GM18502 (cell line): ENCODE data around the gene HAUS2.
A peak's percentile ranks its signal among the peaks of the same experiment; 100 is the strongest.
"Not testable (repeated sequence)": the region's sequence is repeated elsewhere in the genome, so short reads cannot be mapped to it uniquely, and the experiment has no call there.

Source experiments
- ATAC-seq: cut with Tn5 transposase; IDR thresholded peaks from one replicate; pipeline ENCODE4 v1.9.1; 2021; ENCODE audit warnings: mild to moderate bottlenecking; ENCODE audit not compliant: unreplicated experiment, poor library complexity

Gene HAUS2

DNA sequence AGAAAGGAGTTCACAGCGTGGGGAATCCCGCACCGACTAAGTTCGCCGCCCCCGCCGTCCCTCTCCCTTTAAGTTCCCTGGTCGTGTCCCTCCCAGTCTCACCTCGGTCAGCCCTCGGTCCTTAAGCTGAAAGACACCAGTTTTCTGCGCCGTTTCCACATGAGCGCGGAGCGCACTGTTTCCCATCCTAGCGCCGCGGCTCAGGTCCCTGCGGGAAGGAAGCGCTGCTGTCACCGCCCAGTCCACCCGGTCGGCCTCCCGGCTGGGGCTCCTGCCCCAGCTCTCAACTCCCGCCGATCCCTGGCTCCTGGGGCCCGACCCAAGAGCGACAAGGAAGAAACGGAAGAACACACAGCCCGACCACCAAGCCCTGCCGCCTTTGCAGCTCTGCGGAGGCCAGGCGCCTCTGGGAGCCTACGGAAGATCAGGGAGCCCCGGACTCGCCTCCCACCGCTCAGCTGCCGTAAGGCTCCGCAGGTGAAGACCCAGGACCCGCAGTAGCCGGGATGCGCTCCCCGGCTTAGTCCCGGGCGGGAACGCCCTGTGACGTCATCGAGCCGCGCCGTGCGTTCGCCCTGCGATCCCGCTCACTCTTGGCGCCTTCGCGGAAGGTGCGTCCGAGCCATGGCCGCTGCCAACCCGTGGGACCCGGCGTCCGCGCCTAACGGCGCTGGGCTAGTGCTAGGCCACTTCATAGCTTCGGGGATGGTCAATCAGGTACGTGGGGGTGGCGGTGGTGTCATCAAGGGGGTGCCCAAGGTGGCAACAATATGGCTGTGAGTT is at the start of gene HAUS2, which contains the start of gene LRRC57:
TSS of gene HAUS2 (plus strand) at position 590 of the 783 bp plus-strand sequence. CDS start at position 625, 35 bp downstream.
TSS of gene LRRC57 (minus strand) at position 545 of the 783 bp plus-strand sequence. CDS start at position 186, 359 bp downstream.
- ATAC-seq: peak; percentile 82

- no peak for ATAC-seq
These were observed 48.6 kb upstream of the HAUS2 start for GRCh38 chr15:42499858-42500609.

DNA sequence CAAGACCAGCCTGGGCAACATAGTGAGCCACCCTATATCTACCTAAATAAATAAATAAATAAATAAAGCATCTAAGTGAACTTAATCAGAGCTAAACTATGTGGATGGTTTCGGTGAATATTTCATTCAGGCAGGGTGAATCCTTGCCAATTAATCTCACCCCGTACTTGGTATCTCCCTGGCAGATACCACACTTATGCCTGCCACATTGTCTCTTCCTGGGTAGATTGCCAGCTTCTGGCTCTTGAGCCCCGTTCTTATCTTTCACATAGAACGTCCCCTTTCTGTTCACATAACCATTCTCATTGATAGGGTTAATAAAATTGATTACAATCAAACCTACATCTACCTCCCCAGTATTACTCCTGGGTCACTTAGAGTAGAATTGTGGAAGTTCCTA is 46.2 kb upstream of the HAUS2 start:
- ATAC-seq: no peak

DNA sequence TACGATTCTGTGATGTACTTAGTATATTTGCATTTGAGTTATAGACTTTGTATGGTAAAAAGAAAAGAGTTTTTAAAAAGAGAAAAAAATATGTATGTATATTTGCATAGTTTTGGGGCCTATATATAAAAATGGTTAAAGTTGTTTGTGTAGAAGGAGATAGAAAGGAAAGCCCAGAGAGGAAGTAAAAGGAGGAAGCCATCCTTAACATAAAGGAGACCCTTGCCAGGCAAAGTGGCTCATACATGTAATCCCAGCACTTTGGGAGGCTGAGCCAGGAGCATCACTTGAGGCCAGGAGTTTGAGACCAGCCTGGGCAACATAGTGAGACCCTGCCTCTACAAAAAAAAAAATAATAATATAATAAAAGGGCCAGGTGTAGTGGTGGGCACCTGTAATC is 44.8 kb upstream of the HAUS2 start:
- no peak for ATAC-seq

DNA sequence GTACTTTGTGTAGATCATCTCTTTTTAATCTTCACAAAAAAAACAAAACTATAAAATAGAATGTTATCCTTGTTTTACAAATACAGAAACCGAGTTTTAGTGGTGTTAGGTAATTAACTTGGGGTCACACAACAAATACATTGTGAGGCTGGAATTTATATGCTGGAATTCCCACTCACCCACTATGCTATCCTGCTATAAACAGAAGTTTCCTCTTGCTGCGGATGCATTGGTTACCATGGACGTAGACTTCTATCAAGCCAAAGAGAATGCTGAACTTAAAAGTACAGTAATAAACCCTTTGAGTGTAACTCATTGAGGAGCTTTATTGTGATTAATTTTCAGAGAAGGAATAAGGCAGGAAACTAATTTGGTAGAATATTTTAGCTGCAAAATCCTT is 44.0 kb upstream of the HAUS2 start:
- ATAC-seq: no peak

GRCh38 chr15:42507514-42507913 is 41.1 kb upstream of the HAUS2 start:
- ATAC-seq: no peak

DNA sequence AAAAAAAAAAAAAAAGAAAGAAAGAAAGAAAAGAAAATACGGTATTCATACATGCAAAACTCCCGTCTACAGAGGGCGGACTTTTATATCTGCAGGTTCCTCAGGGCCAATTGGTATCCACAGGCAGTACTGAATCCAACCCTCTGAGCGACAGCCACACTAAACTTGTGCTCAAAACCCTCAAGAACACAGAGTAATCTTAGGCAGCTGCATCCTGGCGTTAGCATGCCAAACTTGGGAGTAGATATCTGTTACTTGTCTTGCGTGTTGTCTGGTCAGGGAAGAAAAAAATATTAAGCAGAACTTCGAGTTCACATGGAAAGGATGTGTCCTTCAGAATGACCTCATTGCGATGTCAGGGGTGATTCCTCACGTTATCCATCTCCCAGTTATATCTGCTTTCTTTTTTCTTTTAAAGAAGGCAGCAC is 40.4 kb upstream of the HAUS2 start:
- ATAC-seq: no peak

DNA sequence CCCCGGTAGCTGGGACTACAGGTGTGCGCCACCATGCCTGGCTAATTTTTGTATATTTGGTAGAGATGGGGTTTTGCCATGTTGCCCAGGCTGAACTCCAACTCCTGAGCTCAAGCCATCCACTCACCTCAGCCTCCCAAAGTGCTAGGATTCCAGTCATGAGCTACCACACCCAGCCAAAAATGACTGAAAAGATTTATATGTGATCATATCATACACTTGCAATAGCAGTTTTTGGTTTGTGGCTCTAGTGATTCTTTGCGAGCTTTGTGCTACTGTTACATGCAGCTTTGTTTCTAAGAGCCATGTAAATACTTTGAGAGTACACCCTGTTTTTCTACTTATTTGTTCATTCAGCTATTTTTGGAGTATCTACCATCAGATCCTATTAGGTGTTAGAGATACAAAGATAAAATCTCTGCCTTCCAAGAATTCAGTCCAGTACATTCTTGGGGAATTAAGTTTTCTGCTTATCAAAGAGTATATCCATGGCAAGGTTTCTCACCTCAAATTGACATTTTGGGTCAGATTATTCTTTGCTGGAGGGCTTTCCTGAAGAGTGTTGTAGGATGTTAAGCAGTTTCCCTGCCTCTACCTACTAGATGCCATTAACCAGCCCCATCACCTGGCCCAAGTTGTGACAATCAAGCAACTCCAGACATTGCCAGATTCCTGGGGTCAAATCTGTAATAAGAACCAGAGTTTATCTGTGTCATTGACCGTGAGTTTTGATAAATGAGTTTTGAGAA is 38.2 kb upstream of the HAUS2 start:
- no peak for ATAC-seq

GRCh38 chr15:42511007-42511391 is 37.6 kb upstream of the HAUS2 start:
- ATAC-seq: no peak

- no peak for ATAC-seq
These were observed 25.3 kb upstream of the HAUS2 start for GRCh38 chr15:42523331-42523730.

DNA sequence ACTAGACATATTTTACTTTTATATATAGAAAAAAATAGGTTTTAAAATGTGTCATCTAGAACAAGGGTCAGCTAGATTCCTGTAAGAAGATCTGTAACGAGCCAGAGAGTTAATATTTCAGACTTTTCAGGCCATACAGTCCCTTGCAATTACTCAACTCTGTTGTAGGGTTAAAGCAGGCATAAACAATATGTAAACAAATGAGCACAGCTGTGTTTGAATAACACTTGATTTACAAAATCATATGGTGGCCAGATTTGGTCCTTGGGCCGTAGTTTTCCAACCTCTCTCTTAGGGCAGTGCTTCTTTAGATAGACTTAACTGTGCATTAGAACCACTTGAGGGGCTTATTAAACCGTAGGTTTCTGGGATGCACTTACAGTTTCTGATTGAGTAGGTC is 19.7 kb upstream of the HAUS2 start:
- no peak for ATAC-seq

GRCh38 chr15:42533246-42533645 is 15.4 kb upstream of the HAUS2 start:
- no peak for ATAC-seq

- no peak for ATAC-seq
These were observed 3.6 kb upstream of the HAUS2 start for GRCh38 chr15:42544853-42545629.

- ATAC-seq: no peak
These were observed 755 bp upstream of the HAUS2 start for GRCh38 chr15:42547918-42548248.

GRCh38 chr15:42549032-42549491 is 424 bp downstream of the HAUS2 start:
- peak; percentile 35 for ATAC-seq

DNA sequence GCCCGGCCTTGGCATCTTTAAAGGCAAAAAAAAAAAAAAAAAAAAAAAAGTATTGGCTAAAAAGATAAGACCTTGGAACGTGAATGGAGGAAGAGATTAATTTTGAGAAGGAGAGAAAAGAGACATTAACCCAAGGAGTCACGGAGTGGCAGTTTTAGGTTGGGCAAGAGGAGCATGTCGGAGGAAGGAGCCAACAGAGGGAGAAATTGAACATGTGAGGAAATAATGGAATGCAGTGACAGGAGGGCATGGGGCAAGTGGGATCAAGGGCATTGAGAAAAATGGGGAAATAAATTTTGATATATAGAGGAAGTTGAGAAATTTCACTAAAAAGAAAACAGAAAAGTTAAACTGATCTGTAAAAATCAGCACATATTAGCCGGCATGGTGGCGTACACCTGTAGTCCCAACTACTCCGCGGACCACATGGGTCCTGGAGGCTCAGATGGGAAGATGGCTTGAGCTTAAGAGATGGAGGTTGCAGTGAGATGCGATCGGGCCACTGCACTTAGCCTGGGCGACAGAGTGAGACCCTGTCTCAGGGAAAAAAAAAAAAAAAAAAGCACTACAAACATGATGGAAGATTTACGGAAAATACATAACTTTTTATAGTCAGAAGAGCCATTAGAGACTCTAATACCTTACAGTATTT is 1.2 kb downstream of the HAUS2 start:
- no peak for ATAC-seq

GRCh38 chr15:42553554-42553953 is 4.9 kb downstream of the HAUS2 start:
- no peak for ATAC-seq

GRCh38 chr15:42556550-42557207 is 8.0 kb downstream of the HAUS2 start:
- not testable (repeated sequence) for ATAC-seq

DNA sequence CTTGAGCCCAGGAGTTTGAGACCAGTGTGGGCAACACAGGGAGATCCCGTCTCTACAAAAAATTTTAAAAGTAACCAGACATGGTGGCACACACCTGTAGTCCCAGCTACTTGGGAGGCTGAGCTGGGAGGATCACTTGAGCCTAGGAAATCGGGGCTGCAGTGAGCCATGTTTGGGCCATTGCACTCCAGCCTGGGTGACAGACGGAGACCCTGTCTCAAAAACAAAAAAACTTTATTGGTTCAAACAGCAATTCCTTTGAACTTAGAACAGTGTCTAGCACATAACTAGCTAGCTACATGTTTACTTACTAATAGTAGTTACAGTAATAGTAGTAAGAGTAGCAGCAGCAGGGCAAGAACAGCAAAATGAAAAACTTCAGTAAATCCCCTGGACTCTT is 10.1 kb downstream of the HAUS2 start:
- no peak for ATAC-seq
